Left ventricle myocardium inferior (tissue), 1 donor: Measurements from ENCODE around the gene PCDHAC2. TPM values are rescaled to one million over a fixed set of nuclear protein-coding genes. Genes with fewer than 3 reads are reported as not detected.

Experiments used
- DNase-seq: peaks from one replicate; pipeline ENCODE4 v3.0.0-alpha.2; 2020
- H3K27ac ChIP-seq: fragments of 200-600 bp; replicated peaks from 2 replicates; pipeline ENCODE4 v1.8.0; 2021
- H3K27me3 ChIP-seq: fragments of 200-600 bp; 2 replicates; pipeline ENCODE4 v1.8.0; 2021; ENCODE audit warnings: low read depth
- H3K36me3 ChIP-seq: fragments of 200-600 bp; 2 replicates; pipeline ENCODE4 v1.8.0; 2021
- H3K4me1 ChIP-seq: fragments of 200-600 bp; 2 replicates; pipeline ENCODE4 v1.8.0; 2021
- H3K4me3 ChIP-seq: fragments of 200-600 bp; 2 replicates; pipeline ENCODE4 v1.8.0; 2021; ENCODE audit warnings: mild to moderate bottlenecking, moderate library complexity
- H3K9me3 ChIP-seq: fragments of 200-600 bp; replicated peaks from 2 replicates; pipeline ENCODE4 v1.8.0; 2021
- intact Hi-C: fragments of 100-400 bp; cut with micrococcal nuclease; formaldehyde crosslinking; loops from one replicate; pipeline ENCODE4 v1.11.0; 2022
- total RNA-seq: library from RNA; stranded (reverse); fragmentation: NEBNext Ultra II Directional; extraction: Animal tissue kit (Norgen Biotek cat#: 25700); gene quantifications from one replicate; pipeline ENCODE4 v1.2.1, GENCODE V29; 2021
- TF ChIP-seq, protein P1 (sequence below): fragments of 200-600 bp; IDR thresholded peaks from 2 replicates; pipeline ENCODE4 v1.8.0; 2021; ENCODE audit warnings: antibody characterized with exemption, mild to moderate bottlenecking, borderline replicate concordance
- donor health status: DM: no; HTN: yes; CAD: no; lungs with severe emphysema.

PCDHAC2 gene
- total RNA-seq, 1 donor from 2014 or later, result 0.36 TPM

- no peaks in the 10 kb centered on the region for H3K36me3 ChIP-seq
- intact Hi-C loops, result no loop called here
- H3K27me3 ChIP-seq, result peaks cover 29% of the 10 kb centered on the region
- no peaks in the 10 kb centered on the region for H3K9me3 ChIP-seq
- H3K4me1 ChIP-seq, result no peaks in the 10 kb centered on the region
- no peak overlapping the region for H3K4me3 ChIP-seq
- no peak for DNase-seq
- no peak overlapping the region for H3K27ac ChIP-seq
- TF ChIP-seq, protein P1, sequence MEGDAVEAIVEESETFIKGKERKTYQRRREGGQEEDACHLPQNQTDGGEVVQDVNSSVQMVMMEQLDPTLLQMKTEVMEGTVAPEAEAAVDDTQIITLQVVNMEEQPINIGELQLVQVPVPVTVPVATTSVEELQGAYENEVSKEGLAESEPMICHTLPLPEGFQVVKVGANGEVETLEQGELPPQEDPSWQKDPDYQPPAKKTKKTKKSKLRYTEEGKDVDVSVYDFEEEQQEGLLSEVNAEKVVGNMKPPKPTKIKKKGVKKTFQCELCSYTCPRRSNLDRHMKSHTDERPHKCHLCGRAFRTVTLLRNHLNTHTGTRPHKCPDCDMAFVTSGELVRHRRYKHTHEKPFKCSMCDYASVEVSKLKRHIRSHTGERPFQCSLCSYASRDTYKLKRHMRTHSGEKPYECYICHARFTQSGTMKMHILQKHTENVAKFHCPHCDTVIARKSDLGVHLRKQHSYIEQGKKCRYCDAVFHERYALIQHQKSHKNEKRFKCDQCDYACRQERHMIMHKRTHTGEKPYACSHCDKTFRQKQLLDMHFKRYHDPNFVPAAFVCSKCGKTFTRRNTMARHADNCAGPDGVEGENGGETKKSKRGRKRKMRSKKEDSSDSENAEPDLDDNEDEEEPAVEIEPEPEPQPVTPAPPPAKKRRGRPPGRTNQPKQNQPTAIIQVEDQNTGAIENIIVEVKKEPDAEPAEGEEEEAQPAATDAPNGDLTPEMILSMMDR, result no peak
Measured at GRCh38 chr5:140973550-140973949, 7.3 kb downstream of the PCDHAC2 start.

DNA sequence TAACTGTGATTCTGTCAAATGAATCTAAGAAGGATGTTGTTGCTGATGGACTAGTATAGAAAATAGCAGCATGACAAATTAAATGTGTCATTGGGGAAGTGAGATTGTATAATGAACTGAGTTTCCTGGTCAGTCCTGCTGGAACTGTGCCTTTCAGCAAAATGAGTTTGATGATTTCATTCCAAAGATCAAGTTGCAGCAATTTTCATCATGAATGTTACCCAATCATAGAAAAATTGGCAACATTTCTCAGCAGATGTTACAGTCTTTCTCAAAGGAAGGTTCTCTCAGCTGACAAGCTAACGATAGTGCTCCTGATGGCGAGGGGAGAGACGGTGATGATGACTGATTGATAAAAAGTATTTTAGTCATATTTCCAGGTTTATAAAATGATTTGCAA, 10.7 kb downstream of the PCDHAC2 start:
- Histone ChIP-seq H3K27me3 (peaks cover 24% of the 10 kb centered on the region), H3K4me3 (no peak overlapping the region), H3K36me3 (no peaks in the 10 kb centered on the region), H3K27ac (no peak overlapping the region), H3K9me3 (no peaks in the 10 kb centered on the region), H3K4me1 (no peaks in the 10 kb centered on the region)
- TF ChIP-seq, protein P1, result no peak
- no peak for DNase-seq
- intact Hi-C loops, result no loop called here

GRCh38 chr5:140978260-140978659, 12.0 kb downstream of the PCDHAC2 start:
- H3K36me3 ChIP-seq, result no peaks in the 10 kb centered on the region
- no peak overlapping the region for H3K4me3 ChIP-seq
- TF ChIP-seq, protein P1, result no peak
- H3K4me1 ChIP-seq, result no peaks in the 10 kb centered on the region
- H3K9me3 ChIP-seq, result no peaks in the 10 kb centered on the region
- peaks cover 30% of the 10 kb centered on the region for H3K27me3 ChIP-seq
- intact Hi-C loops, result no loop called here
- no peak for DNase-seq
- H3K27ac ChIP-seq, result no peak overlapping the region

GRCh38 chr5:140978983-140979382, 12.7 kb downstream of the PCDHAC2 start:
- DNase-seq, result no peak
- H3K9me3 ChIP-seq, result no peaks in the 10 kb centered on the region
- TF ChIP-seq, protein P1, result no peak
- H3K27me3 ChIP-seq, result peaks cover 30% of the 10 kb centered on the region
- H3K4me1 ChIP-seq, result no peaks in the 10 kb centered on the region
- H3K27ac ChIP-seq, result no peak overlapping the region
- intact Hi-C loops, result no loop called here
- H3K4me3 ChIP-seq, result no peak overlapping the region
- no peaks in the 10 kb centered on the region for H3K36me3 ChIP-seq

DNA sequence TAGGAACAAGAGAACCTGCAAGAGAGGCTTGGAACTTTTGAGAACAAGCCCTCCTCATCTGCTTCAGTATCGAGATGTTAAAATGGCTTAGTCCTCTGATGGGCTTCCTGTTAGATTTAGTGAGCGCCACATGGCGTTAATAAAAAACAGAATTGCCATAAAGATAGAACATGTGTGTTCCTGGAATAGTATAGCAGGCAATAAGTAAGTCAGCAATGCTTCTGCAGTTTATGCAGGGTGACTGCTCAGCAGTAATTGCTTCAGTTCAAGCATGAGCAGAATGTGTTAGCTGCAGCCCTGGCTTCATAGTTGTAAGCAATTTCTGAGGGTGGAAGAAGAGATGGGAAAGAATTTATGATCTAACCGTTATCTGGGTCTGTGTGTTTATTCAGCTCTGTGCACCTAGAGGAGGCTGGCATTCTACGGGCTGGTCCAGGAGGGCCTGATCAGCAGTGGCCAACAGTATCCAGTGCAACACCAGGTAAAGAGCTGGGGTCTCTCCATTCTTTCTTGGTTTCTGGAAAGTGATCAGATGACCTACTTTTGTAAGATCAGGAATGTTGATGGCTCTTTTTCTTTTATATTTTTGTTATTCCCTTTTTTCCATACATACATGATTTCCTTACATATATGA, 15.9 kb downstream of the PCDHAC2 start:
- no peak for DNase-seq
- no peaks in the 10 kb centered on the region for H3K9me3 ChIP-seq
- intact Hi-C loops, result no loop called here
- H3K36me3 ChIP-seq, result no peaks in the 10 kb centered on the region
- H3K27ac ChIP-seq, result no peak overlapping the region
- H3K4me1 ChIP-seq, result no peaks in the 10 kb centered on the region
- TF ChIP-seq, protein P1, result no peak
- H3K4me3 ChIP-seq, result no peak overlapping the region
- peaks cover 40% of the 10 kb centered on the region for H3K27me3 ChIP-seq

DNA sequence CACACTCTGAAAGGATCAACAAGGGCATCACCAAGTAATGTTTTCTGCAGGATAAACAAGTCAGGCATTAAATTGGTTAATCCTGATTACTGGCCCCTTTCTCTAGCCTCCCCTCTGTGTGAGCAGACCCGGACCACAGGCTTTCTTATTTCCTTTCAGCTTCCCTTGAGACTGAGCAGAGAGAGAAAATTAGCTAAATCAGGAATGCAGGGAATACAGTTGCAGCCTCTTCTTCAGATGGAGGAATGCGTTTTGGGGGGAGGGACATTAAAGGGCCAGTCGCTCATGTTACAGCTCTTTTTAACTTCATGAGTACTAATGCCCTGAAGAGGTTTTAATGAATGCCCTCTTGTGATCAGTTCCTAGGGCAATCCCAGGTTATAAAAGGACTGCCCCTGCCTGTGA, 19.8 kb downstream of the PCDHAC2 start:
- TF ChIP-seq, protein P1, result no peak
- DNase-seq, result no peak
- no peaks in the 10 kb centered on the region for H3K36me3 ChIP-seq
- no peaks in the 10 kb centered on the region for H3K9me3 ChIP-seq
- intact Hi-C loops, result no loop called here
- H3K27me3 ChIP-seq, result peaks cover 66% of the 10 kb centered on the region
- no peaks in the 10 kb centered on the region for H3K4me1 ChIP-seq
- no peak overlapping the region for H3K27ac ChIP-seq
- no peak overlapping the region for H3K4me3 ChIP-seq
